Fibroblast of pulmonary artery (primary cell): ENCODE measurements around the gene PKN3.

Experiments
- DNase-seq: peaks from one replicate; pipeline ENCODE4 v3.0.0-alpha.2; 2010; ENCODE audit warnings: low read depth
- H3K4me3 ChIP-seq: replicated peaks from 2 replicates; pipeline ENCODE4 v1.5.1; 2011; ENCODE audit warnings: low read depth, mild to moderate bottlenecking, control low read depth, low read length, moderate library complexity
- TF ChIP-seq, protein P1 (sequence below): IDR thresholded peaks from 2 replicates; pipeline ENCODE4 v1.5.1; 2011; ENCODE audit warnings: mild to moderate bottlenecking, control low read depth, low read length, inconsistent platforms; ENCODE audit errors: missing control alignments

Gene PKN3

DNA sequence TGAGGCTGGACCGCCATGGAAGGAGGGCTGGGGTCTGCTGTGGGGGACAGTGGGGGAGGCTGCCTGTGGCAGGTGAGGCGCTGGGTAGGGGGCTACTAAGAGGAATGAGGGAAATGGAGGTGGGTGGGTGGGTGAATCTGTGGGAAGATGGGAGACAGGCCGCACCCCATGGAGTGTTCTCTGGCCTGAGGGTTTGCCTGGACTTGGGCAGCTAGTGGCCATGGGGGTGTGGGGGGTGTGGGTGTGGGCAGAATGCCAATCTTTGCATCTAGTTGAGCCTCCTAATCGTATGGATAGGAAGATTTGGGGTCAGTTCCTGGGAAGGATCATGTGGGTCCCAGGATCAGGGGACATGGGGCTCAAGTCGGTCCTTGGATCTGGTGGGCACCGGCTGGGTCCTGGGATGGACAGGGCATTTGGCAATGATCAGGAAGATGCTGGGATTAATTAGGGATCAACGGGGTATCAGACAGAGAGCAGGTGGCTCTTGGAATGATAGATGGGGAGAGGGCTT, 21.1 kb downstream of the PKN3 start:
- H3K4me3 ChIP-seq = peak overlapping the region; percentile 72
- TF ChIP-seq, protein P1, sequence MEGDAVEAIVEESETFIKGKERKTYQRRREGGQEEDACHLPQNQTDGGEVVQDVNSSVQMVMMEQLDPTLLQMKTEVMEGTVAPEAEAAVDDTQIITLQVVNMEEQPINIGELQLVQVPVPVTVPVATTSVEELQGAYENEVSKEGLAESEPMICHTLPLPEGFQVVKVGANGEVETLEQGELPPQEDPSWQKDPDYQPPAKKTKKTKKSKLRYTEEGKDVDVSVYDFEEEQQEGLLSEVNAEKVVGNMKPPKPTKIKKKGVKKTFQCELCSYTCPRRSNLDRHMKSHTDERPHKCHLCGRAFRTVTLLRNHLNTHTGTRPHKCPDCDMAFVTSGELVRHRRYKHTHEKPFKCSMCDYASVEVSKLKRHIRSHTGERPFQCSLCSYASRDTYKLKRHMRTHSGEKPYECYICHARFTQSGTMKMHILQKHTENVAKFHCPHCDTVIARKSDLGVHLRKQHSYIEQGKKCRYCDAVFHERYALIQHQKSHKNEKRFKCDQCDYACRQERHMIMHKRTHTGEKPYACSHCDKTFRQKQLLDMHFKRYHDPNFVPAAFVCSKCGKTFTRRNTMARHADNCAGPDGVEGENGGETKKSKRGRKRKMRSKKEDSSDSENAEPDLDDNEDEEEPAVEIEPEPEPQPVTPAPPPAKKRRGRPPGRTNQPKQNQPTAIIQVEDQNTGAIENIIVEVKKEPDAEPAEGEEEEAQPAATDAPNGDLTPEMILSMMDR = no peak
- DNase-seq = no peak

DNA sequence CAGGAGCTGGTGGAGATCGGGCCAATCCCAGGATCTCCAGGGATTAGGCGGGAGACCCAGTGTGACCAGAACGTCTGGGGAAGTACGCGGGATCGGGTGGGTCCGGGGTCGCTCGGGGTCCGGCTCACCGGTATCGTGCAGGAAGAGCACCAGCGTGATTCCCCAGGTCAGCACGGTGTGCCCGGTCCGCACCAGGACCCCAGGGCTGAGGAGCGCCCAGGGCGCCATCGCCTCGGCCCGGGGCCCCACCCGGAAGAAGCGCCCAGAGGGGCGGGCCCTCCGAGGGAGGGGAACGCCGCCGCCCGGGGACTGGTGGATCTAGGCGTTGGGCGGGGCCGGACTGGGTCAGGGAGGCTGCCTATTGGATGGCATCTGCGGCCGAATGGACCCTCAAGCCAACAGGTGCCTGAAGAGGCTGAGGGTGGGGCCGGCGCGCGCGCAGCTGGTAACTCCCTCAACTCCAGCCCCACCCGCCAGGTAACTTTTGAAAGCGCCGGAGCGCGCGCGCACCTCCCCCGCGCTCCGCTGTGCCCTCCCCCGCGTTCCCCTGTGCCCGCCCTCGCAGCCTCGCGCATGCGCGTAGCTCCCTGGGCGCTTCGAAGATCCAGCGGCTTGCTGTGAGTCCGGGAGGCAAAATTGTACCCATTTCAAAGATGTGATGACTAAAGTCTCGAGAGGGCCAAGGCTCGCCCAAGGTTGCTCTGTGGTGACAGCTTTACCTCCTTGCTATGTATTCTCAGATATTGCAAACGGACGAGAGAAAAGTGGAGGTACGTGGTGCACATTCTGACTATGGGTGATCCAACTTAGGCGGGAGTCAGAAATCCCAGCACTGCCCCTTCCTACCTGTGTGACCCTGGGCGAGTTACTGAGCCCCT, 21.8 kb downstream of the PKN3 start, which contains the start of gene ZDHHC12:
ZDHHC12 (minus strand) TSS at position 262 of the 878 bp plus-strand sequence; CDS start at position 228, 34 bp downstream.
- peak within 1 kb of the TSS; percentile 72 for H3K4me3 ChIP-seq
- peak; percentile 93 for DNase-seq
- TF ChIP-seq, protein P1 = no peak

DNA sequence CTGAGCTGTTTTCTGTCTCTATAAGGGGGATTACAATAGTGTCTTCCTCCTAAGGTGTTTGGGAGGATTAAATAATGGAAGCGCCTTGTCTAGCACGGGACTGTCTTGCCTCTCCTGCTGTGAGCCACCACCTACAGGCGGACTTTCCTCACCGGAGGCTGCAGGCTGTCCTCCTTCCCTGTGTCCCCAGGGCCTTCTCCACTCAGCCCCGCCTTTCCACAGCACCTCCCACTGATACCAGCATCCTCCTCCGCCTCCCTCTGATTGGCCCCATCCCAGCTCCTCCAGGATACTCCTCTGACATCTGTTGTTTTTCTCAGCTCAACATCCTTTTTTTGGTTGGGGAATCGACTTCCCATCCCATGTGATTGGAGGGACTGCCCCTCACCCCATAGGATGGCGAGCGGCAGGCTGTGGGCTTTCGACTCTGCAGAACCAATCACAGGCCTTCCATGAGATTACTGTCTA, 22.5 kb downstream of the PKN3 start:
- TF ChIP-seq, protein P1 = no peak
- H3K4me3 ChIP-seq = peak overlapping the region; percentile 72
- DNase-seq = peak; percentile 89

DNA sequence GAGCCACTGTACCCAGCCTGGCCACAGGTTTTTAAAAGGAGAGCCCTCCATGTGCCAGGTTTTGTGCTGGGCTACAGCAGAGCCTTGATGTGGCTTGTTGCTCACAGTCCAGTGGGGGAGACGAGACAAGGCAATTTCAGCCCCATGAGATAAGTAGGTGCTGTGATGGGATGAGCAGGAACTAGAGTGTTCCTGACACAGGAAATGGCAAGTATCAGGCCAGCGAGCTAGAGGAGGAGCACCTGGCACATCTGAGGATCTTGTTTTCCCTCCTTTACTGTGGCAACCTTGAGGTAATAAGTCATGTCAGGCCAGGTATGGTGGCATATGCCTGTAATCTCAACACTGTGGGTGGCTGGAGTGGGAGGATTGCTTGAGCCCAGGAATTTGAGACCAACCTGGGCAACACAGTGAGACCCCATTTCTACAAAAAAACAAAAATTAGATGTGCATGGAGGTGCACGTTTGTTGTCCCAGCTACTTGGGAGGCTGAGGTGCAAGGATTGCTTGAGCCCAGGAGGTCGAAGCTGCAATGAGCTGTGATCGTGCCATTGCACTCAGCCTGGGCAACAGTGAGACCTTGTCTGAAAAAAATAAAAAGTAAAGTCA, 25.4 kb downstream of the PKN3 start:
- DNase-seq = no peak
- H3K4me3 ChIP-seq = no peak overlapping the region
- TF ChIP-seq, protein P1 = no peak

DNA sequence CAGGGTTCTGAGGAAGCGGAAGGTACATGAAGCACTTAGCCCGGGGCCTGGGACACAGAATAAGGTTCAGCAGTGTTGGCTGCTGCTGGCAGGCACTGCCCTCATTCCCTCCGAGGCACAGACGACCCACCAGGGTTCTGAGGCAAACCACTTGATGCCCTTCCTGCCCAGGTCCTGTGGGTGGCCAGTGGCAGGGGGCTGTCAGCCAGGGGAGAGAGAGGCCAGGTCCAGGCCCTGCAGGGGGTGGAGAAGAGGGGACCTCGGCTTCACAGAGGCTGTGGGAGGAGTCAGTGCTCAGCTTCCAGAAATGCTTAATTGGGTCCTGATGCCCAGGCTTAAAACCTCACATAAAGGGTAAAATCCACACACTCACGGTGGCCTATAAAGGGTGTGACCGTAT, 26.0 kb downstream of the PKN3 start:
- H3K4me3 ChIP-seq = no peak overlapping the region
- TF ChIP-seq, protein P1 = no peak
- DNase-seq = no peak

DNA sequence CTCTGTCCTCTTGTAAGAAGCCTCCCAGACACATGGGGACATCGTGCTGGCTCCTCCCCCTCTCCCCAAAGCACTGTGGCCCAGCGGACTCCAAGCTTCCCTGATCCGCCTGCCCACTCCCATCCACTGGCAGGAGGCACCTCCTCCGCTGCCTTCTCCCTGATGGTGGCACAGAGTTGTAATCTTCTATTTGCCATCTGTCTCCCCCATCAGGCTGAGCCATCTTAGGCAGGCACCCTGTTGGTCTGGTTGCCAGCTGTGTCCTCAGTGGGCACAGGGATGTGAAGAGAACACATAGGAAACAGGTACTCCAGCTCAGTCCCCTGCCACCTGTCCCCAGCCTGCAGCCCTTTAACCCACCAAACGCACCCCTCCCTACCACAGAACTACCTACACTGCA, 27.0 kb downstream of the PKN3 start:
- DNase-seq = no peak
- H3K4me3 ChIP-seq = no peak overlapping the region
- TF ChIP-seq, protein P1 = no peak
